ENCODE data around the gene NFATC1.
"Not testable (repeated sequence)": the region's sequence is repeated elsewhere in the genome, so short reads cannot be mapped to it uniquely, and the experiment has no call there.

Gene NFATC1

DNA sequence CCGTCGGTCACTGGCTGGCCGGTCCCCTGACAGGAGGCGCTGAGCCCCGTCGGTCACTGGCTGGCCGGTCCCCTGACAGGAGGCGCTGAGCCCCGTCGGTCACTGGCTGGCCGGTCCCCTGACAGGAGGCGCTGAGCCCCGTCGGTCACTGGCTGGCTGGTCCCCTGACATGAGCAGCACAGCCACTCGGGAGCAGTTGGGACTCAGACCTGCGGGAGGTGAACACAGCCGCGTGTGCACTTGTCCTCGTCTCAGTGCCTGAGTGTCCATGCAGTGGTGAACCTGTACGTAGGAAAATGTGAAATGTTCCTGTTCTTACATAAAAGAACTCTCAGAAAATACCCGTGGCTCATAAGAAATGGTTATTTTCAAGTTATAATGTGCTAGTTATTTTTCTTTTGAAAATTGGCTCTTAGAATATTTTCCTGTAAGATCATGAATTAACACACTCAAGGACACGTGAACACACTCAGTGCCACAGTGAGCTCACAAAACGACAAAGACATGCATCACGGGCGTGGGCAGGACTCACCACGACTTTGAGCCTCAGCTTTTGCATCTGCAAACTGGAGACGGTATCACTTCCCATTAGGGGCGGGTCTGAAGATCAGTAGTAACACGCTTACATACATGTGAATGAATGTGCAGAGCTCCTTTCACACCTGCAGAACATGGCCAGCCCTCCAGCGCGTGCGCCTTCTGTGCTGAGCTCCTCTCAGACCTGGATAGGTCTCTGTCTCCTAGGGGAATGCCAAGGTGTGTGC, 21.1 kb upstream of the NFATC1 start:
- no peak for DNase-seq (ENCODE audit: low read depth, low spot score)
- H3K27ac ChIP-seq, result no peak overlapping the region

DNA sequence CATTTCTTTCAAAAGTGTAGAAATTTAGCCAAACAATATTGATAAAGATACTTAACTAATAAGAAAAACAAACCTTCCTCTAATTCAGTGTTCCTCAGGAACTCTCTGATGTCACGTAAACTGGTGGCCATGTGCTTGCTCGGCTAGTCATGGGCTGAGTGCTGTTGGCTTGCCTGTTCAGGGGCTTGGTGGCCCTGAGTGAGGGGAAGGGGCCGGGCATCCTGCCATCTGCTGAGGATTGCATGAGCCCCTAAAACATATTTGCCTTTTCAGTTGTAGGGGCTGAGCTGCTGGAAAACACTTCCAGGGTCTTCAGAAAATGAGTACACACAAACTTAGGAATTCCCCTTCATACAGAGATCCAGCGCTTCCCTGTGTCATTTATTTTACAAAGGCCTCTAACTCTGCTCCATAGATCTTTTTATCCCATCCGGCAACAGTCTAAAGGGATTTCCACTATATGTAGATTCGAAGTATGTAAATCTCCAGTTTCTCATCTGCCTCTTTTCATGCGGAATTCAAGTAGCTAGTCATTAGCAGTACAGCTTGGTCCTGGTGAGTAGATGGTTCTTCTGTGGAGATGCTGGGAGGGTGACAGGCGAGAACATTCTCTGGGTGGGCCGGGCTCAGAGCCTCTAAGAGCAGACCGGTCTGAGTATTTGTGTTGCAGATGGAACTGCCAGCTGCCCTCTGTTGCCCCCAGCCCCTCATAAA, 20.1 kb upstream of the NFATC1 start:
- no peak for DNase-seq (ENCODE audit: low read depth, low spot score)
- H3K27ac ChIP-seq, result no peak overlapping the region

DNA sequence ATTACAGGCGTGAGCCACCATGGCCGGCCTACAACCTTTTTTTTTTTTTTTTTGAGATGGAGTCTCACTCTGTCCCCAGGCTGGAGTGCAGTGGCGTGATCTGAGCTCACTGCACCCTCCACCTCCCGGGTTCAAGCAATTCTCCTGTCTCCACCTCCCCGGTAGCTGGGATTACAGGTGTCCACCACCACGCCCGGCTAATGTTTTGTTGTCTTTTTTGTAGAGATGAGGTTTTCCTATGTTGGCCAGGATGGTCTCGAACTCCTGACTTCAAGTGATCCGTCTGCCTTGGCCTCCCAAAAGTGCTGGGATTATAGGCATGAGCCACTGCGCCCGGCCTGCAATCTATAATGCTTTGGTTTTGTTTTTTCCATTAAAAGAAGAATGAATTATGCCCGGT, 19.1 kb upstream of the NFATC1 start:
- not testable (repeated sequence) for DNase-seq (ENCODE audit: low read depth, low spot score)

DNA sequence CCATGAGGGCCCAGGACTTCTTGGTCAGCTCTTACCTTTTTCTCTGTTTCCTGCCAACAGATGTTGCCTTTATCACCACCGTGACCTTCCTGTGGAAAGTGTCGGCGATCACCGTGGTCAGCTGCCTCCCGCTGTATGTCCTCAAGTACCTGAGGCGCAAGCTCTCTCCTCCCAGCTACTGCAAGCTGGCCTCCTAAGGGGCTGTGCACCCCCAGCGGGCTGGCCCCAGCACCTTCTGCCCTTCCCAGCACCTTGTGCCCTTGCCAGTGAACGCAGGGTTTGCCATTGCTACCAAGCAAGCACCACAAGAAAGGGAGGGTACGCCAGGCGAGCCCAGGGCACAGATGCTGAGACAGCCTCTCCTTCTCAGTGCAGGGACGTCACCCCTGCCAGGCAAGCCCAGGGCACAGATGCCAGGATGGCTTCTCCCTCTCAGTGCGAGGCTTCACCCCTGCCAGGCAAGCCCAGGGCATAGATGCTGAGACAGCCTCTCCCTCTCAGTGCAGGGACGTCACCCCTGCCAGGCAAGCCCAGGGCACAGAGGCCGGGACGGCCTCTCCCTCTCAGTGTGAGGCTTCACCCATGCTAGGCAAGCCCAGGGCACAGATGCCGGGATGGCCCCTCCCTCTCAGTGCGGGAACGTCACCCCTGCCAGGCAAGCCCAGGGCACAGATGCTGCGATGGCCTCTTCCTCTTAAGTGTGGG, 18.4 kb upstream of the NFATC1 start:
- H3K27ac ChIP-seq, result no peak overlapping the region
- no peak for DNase-seq (ENCODE audit: low read depth, low spot score)

More for the DNA sequence above, 19.1 kb upstream of the NFATC1 start:
- H3K27ac ChIP-seq, result not testable (repeated sequence)

DNA sequence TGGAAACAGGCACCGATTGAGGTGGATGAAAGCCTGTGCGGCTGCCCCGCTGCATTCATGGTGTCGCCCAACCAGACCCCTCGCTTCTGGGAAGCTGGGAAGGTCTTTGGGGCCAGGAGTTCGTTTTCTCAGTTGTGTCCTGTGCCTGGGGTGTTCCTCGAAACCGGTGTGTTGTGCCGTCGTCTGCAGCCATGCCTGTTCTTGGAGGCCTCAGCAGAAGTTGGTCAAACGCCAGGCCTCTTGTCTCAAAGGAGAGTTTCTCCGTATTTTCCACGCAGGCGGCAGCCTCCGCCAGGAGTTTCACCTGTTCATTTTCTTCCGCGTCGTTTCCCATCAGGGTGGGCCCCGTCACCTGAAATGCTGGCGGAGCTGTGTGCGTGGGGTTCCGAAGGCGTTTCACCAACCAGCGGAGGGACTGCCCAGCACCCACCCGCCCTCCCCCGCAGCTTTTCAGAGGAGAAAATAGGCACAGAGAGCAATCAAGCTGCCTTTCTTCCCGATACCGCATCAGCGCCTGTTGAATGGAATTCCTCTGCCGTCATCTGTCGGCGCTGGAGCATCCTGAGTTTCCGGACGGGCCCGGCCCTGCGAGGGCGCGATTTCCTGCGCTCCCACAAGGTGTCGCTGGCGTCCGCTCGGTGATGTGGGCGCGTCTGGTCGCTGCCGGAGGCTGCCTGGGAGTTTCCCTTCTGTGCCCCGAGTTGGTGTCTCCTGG, 17.0 kb upstream of the NFATC1 start:
- DNase-seq (ENCODE audit: low read depth, low spot score), result no peak
- no peak overlapping the region for H3K27ac ChIP-seq

DNA sequence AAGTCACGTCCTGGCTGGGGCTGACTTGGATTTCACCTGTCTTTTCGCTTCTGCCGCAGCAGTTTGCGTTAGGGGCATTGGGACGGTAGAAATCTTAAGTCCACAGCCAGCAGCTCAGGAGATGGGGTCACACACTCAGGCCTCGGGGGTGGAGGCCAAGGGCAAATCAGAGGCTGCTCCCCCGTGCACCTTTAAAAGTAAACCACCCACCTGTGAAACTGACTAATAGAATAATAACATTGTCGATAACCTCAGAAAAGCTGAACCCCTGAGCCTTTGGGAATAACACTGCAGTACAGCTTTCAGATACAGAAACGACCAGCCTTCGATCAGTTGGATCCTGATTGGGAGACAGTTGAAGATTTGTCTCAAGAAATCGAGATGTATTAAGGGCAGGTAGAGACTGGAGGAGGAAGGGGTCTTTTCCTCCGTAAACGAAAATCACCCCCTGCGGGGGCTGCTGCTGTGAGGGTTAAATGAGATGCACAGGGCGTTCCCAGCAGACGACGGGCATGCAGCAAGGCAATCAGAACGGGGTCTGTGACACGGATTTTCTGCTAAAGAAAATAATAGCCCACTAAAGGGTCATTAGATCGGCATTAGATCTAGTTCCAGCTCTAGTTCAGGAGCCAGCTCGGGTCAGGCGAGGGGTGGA, 16.4 kb upstream of the NFATC1 start:
- DNase-seq (ENCODE audit: low read depth, low spot score), result no peak
- H3K27ac ChIP-seq, result no peak overlapping the region

DNA sequence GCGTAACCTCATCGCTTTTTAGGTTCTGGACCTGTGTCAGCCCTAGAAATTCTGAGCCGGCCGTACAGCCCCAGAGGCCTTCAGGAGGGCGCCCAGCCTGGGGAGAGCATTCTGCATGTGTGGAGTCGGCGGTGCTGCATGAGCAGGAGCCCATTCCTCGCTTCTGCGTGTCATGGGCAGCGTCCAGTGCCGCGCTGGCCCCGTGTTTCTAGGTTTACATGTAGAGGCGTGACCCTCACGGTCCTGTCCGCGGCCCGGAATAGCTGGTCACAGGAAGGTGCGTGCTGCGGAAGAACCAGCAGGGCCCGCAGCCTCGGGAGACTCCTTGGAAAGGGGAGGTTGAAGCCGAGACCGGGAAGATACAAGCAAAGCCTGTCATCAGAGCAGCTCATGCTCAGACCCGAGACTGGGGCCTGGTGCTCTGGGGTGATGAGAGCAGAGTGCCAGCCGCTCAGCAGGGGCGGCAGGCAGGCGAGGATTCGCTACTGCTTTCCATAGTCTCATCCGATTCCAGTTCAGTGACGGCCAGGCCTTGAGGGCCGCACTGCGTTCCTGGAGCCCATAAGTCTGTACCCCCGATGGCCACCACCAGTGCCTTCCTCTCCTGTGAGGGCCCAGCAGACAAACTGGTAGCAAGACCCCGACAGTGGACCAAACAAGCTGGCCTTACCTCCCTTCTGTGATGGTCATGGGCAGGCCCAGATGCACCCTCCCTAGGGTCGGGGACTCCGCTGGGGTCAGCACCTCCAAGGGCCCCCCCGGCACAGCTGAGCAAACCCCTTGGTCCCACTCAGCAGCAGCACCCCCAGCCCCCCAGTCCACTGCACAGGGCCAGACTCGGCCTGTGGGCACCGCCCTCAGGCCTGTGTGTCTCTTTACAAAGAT, 15.6 kb upstream of the NFATC1 start:
- DNase-seq (ENCODE audit: low read depth, low spot score), result no peak
- no peak overlapping the region for H3K27ac ChIP-seq

DNA sequence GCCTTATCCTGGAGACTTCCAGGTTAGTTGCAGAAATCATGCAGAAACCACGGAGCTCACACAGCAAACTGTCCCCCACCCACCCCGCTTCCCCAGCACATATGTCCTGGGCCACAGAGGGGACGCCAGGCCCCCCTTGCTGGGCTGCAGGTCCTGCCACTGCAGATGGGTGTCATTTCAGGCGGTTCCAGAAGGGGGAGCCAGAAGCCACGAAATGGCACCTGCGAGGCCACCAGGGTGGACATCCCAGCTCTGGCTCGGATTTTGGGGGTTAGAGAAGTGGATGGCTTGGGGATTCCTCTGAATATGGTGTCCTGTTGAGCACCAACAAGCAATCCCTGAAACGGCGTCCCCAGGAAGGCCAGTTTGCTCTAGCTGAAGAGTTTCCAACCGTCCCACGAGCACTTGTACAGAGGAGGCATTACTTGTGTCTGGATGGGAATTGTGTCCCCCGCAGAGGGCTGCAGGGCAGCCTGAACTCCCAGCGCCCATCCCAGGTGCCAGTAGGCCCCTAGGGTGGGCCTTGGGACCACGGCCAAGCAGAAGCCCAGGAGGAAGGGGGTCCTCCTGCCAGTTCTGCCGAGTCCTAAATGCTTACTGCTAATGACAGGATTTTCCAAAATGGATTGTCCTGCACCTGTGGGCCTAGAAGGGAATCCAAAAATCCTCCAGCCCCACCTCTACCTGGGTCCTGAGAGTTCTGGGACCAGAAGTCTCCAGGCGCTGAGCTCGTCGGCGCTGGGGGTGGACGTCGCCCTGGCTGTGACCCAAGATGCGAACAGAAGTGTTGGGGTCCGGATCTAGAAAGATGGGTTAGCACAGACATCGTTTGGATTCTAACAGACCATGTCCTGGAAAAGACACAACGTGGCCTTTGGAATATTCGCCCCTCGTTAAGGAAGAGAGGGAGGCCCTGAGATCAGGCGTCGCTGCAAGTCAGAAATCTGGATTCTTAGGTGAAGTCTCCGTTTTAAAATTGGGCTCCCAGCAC, 14.6 kb upstream of the NFATC1 start:
- no peak for DNase-seq (ENCODE audit: low read depth, low spot score)
- no peak overlapping the region for H3K27ac ChIP-seq

DNA sequence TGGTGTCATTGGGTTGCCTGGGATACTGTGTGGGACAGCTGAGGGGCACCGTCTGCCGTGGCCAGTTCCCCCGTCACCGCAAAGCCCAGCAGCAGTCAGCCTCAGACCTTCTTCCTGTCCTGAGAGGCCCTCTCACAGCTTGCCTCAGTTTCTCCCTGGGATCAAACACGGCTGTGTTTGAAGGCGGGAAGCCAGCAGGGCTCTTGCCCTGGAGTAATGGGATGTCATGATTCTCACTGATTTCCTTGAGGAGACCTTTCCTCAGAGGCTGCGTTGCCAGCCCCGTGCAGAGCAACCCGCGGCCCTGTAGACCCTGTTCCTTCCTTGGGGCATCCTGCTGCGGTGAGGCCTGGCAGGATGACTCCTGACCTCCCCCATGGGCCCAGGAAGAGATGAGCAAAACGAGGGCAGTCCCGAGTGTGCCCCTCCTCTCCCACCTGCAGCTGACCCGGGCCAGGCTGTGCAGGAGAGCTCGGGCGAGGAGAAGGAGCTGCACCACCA, 13.9 kb upstream of the NFATC1 start:
- H3K27ac ChIP-seq, result no peak overlapping the region
- no peak for DNase-seq (ENCODE audit: low read depth, low spot score)

DNA sequence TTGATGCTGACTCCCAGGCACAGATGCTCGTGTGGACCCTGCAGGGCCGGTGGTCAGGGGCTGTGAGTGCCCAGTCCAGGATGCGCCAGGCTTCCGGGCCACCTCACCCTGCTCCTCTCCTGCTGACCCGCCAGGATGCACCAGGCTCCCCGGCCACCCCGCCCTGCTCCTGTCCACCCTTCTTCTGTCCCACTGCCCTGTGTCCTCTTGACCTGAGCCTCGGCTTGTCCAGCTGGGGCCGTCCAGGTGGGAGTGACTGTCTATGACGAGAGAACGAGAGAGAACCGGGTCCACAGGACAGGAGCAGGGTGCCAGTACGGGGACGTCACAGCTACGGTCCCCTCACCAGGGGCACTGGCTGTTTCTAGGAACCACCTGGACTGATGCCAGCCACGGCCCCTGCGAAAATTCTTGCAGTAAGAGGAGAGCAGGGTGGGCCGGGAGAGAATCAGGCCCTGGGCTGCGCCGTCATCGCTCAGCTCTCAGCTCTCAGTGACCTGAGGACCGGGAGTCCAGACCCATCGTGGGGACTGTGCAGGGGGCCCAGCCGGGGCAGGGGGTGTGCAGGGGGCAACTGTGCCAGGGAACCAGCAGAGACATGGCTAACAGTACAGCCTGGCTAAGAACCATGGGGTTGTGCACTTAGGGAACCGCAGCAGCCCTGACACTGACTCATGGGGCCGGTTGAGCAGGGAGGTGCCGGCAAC, 12.9 kb upstream of the NFATC1 start:
- H3K27ac ChIP-seq, result no peak overlapping the region

DNA sequence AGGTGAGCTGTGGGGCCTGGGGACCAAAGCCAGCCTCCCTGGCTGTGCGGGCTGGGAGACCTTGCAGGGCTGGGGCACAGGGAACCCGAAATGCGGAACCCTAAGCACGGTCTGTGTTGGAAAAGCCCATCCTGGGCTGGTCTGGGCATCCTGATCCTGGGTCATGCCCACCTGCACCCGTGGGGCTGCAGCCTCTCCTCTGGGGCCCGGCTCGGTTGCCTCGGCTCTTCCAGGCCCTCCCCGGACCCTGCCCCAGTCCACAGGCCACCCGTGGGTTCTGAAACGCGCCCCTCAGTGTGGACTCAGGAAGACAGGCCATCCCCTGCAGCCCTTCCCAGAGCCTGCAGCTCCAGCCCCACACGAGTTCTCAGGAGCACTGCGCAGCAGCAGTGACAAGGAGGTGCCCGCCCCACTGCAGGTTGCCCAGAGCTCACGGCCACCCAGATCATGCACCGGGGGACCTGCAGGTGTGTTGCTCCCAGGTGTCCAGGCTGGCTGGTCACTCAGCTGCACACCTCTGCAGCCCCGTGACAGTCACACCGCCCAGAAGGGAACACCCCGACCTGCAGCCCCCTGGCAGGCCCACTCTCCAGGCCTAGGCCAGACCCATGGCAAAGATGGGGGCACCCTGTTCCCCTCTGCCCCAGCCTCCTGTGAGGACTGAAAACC, 12.2 kb upstream of the NFATC1 start:
- H3K27ac ChIP-seq, result no peak overlapping the region
- no peak for DNase-seq (ENCODE audit: low read depth, low spot score)

More for the DNA sequence above, 12.9 kb upstream of the NFATC1 start:
- no peak for DNase-seq (ENCODE audit: low read depth, low spot score)

DNA sequence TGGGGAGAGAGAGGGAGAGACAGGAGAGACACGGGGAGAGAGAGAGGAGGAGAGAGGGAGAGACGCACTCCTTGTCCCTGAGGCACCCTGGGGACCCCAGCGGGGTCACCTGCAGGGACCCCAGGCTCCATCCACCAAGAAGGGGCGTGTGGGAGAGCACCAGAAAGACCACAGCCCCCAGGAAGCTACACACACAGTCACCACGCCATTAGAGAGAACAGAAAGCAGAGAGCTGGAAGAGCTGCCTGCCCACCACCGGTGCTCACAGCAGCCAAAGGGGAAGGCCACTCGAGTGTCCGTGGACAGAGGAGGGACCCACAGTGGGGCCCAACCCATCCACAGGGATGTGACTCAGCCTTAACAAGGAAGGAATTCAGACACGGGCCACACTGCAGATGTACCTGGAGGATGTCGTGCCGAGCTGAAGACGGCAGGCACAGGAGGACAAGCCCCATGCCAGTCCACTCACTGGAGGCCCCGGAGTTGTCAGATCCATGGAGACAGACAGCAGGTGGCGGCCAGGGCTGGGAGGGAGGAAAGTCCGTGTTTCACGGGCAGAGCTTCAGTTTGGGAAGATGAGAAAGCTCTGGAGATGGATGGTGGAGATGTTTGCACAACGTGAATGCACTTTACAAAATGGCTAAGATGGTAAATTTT, 11.5 kb upstream of the NFATC1 start:
- no peak overlapping the region for H3K27ac ChIP-seq
- no peak for DNase-seq (ENCODE audit: low read depth, low spot score)

DNA sequence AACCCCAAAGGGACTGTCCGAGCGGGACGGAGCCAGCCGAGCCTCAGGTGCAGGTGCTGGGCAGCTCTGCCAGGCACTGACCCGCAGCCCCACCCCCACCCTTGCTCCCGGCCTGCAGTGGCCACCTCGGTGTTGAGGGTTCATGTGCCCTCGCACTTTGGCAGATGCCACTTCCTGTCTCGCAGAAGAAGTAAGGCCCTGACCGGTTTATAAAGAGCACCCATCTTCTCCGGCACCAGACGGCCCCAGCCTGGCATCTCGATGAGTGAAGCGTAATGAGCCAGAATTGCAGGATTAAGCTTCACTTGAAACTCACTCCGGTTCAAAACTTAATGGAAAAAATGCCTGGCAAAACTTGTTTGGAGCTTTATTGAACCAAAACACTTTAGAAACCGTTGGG, 10.9 kb upstream of the NFATC1 start:
- no peak for DNase-seq (ENCODE audit: low read depth, low spot score)
- H3K27ac ChIP-seq, result no peak overlapping the region

DNA sequence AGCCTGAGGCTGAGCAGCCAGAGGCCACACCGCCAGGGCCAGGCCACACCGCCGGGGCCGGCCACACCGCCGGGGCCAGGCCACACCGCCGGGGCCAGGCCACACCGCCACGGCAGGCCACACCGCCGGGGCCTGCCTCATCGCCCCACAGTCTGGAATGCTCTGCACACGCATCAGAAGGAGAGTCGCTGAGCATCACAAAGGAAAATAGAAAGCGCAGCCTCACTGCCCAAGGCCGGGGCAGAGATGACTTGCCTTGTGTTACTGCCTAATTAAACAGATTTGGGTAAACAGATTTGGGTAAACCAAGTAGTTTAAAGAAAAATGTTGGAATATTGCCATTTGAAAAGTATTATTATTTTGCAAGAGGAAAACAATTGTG, 10.4 kb upstream of the NFATC1 start:
- no peak for DNase-seq (ENCODE audit: low read depth, low spot score)
- no peak overlapping the region for H3K27ac ChIP-seq

DNA sequence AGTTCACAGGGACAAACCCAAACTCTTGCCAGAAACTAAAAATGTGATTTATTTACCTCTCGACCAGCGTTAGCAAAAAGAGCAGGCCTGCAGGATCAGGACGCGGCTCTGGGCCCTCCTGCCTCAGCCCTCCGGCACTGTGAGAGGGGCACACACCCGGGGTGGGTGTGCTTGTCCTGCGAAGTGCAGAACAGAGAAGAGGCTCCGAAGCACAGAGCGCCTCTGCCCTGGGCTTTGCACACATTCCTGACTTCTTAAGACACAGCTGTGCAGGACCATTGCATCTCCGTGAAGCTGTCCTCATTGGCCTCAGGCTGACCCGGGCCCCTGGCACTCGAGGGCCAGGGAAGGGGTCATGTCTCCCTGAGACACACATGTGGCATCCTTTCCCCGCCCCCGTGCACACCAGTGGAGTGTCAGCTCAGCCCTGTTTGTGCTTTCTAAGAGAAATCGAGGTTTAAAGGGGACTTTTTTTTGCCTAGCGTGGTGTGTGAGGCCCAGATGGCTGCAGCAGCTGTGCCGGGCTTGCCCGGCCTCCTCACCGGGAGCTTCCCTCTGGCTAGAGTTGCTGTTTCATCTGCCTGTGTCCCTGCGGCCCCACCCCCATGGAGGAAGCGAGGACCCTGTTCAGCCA, 9.9 kb upstream of the NFATC1 start:
- DNase-seq (ENCODE audit: low read depth, low spot score), result no peak
- H3K27ac ChIP-seq, result no peak overlapping the region

DNA sequence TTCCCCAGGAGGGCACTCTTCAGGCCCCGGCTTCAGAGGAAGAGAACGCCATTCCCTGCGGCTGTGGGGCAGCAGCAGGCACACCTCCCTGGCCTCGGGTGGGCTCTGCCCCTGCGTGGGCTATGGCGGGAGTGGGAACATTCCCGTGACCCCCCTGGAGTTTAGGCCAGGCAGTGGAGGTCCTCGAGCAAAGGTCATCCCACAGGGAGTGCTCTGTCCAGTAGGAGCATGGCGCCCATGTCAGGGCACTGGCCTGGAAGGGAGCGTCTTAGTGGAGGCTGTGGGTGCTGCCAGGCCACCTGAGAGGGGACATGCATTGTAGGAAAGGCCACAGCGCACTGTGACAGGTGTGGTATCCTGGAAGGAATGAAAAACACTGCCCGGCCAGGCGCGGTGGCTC, 9.2 kb upstream of the NFATC1 start:
- no peak for DNase-seq (ENCODE audit: low read depth, low spot score)
- H3K27ac ChIP-seq, result no peak overlapping the region

Measured in epithelial cell of prostate (primary cell).